HPDE6-E6E7 (cell line): Measurements from ENCODE around the gene HECW1.
A peak's percentile ranks its signal among the peaks of the same experiment; 100 is the strongest.
"Not testable (repeated sequence)": the region's sequence is repeated elsewhere in the genome, so short reads cannot be mapped to it uniquely, and the experiment has no call there.

Experiments
- DNase-seq: peaks from one replicate; pipeline ENCODE4 v3.0.0; 2011; ENCODE audit warnings: missing footprints; ENCODE audit errors: extremely low spot score

Gene HECW1

GRCh38 chr7:43112459-43112940 lies at the start of gene HECW1:
Gene HECW1, plus strand, starts transcription at chr7:43112647. Its CDS starts 131,259 bp downstream, at chr7:43243906.
- DNase-seq, result no peak

- DNase-seq, result no peak
Measured at GRCh38 chr7:43071604-43072003, 40.8 kb upstream of the HECW1 start.

- no peak for DNase-seq
Measured at GRCh38 chr7:43072530-43072929, 39.9 kb upstream of the HECW1 start.

GRCh38 chr7:43073811-43074210 lies 38.6 kb upstream of the HECW1 start:
- DNase-seq, result not testable (repeated sequence)

GRCh38 chr7:43076189-43076605 lies 36.2 kb upstream of the HECW1 start:
- no peak for DNase-seq

DNA sequence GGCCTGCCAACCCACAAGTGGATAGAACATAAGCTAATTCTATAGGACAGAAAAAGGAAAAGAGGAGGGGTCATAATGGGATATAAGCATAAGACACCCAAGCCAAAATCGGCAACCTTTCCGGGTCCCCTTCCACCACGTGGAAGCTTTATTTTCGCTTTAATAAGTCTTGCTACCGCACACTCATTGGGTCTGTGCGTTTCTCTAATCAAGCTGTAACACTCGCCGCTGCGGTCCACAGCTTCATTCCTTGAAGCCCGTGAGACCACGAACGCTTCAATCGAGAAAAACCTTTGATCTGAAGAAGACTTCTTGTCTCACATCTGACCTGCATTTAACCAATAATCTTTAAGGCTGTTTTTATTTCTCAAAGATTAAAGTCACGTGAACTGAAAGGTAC lies 35.8 kb upstream of the HECW1 start:
- DNase-seq, result no peak

- DNase-seq, result no peak
Measured at GRCh38 chr7:43077285-43077684, 35.2 kb upstream of the HECW1 start.

- DNase-seq, result no peak
Measured at GRCh38 chr7:43077732-43078391, 34.6 kb upstream of the HECW1 start.

GRCh38 chr7:43078794-43079193 lies 33.7 kb upstream of the HECW1 start:
- no peak for DNase-seq

DNA sequence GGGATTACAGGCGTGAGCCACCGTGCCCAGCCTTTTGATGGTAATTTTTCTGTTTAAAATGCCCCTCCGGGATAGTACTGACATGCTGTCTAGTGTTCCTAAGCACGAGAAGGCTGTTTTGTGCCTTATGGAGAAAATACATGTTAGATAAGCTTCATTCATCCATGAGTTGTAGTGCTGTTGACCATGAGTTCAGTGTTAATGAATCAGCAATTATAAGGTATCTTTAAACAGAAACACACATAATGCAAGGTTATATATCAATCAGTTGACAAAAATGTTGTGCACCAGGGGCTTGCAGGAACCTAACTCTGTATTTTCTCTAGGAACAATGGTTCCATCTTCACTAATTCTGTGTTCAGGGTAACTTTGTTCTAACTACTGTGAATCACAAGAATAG lies 30.8 kb upstream of the HECW1 start:
- DNase-seq, result no peak

DNA sequence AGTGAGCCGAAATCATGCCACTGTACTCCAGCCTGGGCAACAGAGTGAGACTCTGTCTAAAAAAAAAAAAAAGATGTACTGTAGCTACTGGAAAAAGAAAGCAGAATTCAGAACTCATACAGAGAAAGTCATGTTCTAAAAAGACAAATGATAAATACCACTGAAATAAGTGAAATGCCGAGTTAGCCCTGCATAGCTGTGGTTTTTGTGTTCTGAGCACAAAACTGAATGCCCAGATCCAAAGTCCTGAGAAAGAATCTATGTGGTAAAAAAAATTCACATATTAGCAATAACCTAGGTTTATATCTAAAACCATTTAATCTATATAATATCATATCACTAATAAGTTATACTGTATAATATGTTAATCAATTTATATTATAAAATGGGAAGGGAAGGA lies 29.3 kb upstream of the HECW1 start:
- no peak for DNase-seq

DNA sequence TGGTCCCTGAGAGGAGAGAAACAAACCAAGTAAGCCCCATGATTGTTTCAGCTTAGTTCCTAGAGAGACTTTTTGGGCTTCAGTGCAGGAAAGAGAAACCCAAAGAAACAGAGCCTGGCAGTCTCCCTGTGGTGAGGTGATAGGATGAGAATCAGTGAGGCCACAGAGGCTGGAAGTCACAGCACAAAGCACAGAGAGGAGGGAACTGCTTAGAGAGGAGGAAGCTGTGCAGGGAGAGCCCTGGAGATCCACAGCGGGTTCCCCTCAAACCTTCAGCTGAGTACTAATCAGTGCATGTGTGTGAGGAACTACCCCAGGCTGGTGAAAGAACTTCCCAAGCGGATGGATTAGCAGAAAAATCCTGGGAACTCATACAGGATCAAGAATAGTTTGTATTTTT lies 27.4 kb upstream of the HECW1 start:
- no peak for DNase-seq

DNA sequence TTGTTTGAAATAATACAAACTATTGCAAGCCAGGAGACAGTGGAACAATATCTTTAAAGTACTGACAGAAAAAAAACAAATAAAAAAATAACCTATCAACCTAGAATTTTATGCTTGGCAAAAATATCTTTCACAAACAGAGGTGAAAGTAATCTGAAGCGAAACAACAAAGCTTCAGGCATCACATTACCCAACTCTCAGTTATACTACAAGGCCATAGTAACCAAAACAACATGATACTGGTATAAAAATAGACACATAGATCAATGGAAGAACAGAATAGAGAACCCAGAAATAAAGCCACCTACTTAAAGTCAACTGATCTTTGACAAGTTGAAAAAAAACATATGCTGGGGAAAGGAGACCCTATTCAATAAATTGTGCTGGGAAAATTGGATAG lies 26.5 kb upstream of the HECW1 start:
- DNase-seq, result no peak

DNA sequence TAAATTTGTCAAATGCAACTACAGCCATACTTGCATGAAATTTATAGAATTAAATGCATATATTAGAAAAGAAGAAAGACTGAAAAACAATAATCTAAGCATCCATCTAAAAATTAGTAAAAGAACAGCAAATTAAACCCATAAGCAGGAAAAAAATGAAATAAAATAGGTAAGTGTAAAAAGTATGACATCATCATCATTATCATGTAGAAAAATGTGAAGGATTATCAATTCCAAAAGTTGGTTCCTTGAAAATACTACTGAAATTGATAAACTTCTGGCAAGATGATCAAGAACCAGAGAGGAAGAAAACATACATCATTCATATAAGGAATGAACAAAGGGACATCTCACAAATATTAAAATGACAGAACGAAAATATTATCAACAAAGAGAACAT lies 19.6 kb upstream of the HECW1 start:
- DNase-seq, result no peak

GRCh38 chr7:43096875-43097274 lies 15.6 kb upstream of the HECW1 start:
- no peak for DNase-seq

DNA sequence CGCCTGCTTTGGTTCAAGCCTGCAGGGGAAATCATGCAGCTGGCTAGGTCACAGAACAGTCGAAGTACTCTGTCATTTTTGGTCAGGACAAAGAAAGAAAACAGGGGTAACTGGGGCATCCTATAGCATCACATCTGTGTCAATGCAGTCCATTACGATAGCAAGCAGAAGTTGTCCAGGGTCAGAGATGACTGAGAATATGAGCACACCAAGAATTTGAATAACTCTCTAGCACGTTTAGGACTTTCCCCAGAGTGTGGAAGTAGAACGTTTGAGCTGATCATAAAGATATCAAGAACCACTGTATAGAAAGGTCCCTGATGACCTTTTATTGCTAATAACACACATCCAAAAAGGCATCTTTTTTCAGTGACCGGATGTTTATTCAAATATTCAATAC lies 12.7 kb upstream of the HECW1 start:
- DNase-seq, result no peak

DNA sequence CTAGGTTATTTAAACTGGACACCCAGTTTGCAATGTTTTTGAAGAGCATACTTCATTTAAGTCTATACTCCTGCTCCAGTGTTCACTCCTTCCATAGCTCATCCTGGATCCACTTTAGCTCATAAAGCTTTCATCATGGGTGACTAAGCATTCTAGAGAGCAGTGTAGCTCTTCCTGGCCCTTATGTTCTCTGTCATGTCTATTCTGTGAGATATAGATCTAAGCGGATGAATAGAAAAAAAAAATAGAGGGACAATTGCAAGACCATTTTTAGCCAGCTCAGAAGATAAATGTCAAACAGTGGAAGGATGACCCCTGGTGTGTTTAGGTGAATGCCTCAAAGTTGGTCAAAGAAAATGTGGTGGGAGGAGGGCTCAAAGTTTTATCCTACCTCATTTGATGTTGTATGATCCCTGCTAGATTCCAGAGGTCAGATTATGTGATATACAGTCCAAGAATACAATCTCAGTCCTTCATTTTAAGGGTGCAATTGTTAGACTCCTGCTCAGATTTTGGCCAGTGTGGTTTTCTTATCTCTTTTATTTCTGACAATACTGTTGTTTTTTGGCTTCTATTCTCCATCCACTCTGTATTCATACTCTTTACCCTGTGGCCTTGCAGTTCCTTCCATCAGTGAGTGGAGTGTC lies 7.5 kb upstream of the HECW1 start:
- no peak for DNase-seq

DNA sequence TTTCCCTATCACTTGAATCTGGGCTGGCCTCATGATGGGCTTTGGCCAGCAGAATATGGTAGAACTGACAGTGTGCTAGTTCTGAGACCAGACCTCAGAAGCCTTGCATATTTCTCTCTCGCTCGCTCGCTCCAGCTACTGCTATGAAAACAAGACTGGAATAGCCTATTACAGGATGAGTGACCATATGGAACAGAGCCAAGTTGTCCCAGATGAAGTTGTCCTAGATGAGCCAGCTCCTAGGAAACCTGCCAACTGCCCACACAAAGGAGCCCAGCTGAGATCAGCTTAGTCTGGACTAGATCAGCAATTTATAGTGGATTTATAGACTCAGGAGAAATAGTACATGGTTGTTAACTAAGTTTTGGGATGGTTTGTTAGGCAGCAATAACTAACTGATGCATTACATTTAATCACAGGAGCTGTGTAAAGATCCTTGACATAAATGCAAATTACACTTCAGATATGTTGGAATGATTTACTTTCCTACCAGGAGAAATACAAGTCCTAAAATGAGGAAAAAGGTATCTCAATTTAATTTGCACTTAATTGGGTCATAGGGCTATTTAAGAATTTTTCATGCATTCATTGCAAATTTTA lies 6.8 kb upstream of the HECW1 start:
- no peak for DNase-seq

GRCh38 chr7:43108255-43109011 lies 4.0 kb upstream of the HECW1 start:
- DNase-seq, result peak; percentile 53

- no peak for DNase-seq
Measured at GRCh38 chr7:43110791-43111535, 1.5 kb upstream of the HECW1 start.

DNA sequence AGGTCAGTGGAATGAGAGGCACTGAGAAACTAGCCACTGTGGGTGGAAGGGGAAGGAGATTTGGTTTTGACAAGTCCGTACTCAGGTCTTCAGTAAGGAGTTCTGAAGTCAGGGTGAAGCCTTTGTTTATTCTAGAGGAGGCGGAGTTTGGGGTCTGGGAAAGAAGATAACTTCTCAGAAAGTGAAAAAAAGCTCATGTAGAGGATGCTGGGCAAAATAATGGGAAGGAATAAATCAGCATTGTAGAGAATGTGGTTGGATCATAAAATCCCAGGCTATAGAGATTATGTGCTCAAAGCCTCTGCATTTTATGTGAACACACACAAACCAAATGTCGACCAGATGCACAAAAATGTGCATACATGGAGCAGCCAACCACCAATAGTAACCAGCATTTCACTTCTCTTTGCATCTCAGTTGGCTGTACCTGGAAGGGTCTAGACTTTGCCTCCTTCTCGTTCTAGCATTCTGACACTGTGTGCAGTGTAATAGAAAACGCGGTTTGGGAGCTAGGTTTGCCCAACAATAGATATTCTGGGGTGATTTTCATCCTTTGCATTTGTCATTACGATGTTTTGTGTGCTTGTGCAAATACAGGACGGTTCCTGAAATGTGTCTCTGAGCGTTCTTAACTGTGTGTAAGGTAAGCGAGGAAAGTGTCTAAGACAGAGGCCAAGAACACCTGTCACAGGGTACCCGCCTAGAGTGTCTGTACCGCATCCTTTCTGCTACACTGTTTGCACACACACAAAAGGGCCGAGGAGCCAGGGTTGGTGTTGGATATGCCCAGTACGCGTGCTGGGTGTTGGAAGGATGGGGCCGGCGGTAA lies 603 bp upstream of the HECW1 start:
- DNase-seq, result no peak
